ENCODE data around the gene PPP6R2. TPM values are rescaled to one million over a fixed set of nuclear protein-coding genes. Genes with fewer than 3 reads are reported as not detected.

Gene PPP6R2
- total RNA-seq, 3 donors from 2014 or later (not counting 1 experiment from before 2014, with no cell fraction given): 76.0 to 103 (median 78.1) TPM

- Mint-ChIP-seq H3K4me3 (no peak overlapping the region), H3K36me3 (no peaks in the 10 kb centered on the region), H3K27me3 (ENCODE audit: low read depth in 2 of 2) (peaks cover 8 to 9% of the 10 kb centered on the region in 2 donors), H3K27ac (no peak overlapping the region), H3K9me3 (no peaks in the 10 kb centered on the region), H3K4me1 (peaks cover 0 to 5% of the 10 kb centered on the region in 2 donors)
- WGBS (ENCODE audit: insufficient coverage): 90% methylated on average over 23 of the region's 23 CpGs
- ATAC-seq: no peak
- H3K27ac ChIP-seq (ENCODE audit: low read length): no peak overlapping the region
- no peaks in the 10 kb centered on the region for H3K36me3 ChIP-seq (ENCODE audit: control insufficient read depth, insufficient read depth, low read length)
- TF ChIP-seq CTCF (IDR thresholded peaks at IDR 0.05): no peak
- no peak overlapping the region for H3K4me3 ChIP-seq (ENCODE audit: low read length)
- no peak for DNase-seq
- peaks cover 11% of the 10 kb centered on the region for H3K4me1 ChIP-seq (ENCODE audit: control insufficient read depth, insufficient read depth, low read length)
- no peaks in the 10 kb centered on the region for H3K9me3 ChIP-seq (ENCODE audit: control insufficient read depth, insufficient read depth, low read length)
- intact Hi-C loops (cut with micrococcal nuclease): no loop called here
- H3K27me3 ChIP-seq (ENCODE audit: control insufficient read depth, insufficient read depth, low read length): peaks cover 8% of the 10 kb centered on the region
Observed at GRCh38 chr22:50487290-50488005, 144.3 kb downstream of the PPP6R2 start.

- WGBS (ENCODE audit: insufficient coverage): 86% methylated on average over 17 of the region's 18 CpGs
- Histone ChIP-seq H3K4me3 (ENCODE audit: low read length) (no peak overlapping the region), H3K27ac (ENCODE audit: low read length) (no peak overlapping the region), H3K4me1 (ENCODE audit: control insufficient read depth, insufficient read depth, low read length) (peaks cover 9% of the 10 kb centered on the region), H3K27me3 (ENCODE audit: control insufficient read depth, insufficient read depth, low read length) (peaks cover 4% of the 10 kb centered on the region), H3K9me3 (ENCODE audit: control insufficient read depth, insufficient read depth, low read length) (no peaks in the 10 kb centered on the region), H3K36me3 (ENCODE audit: control insufficient read depth, insufficient read depth, low read length) (no peaks in the 10 kb centered on the region)
- peaks cover 0 to 5% of the 10 kb centered on the region in 2 donors for H3K4me1 Mint-ChIP-seq
- no peak overlapping the region for H3K4me3 Mint-ChIP-seq
- DNase-seq (no peak), ATAC-seq (no peak)
- H3K27me3 Mint-ChIP-seq (ENCODE audit: low read depth in 2 of 2): peaks cover 8 to 9% of the 10 kb centered on the region in 2 donors
- H3K9me3 Mint-ChIP-seq: no peaks in the 10 kb centered on the region
- intact Hi-C loops (cut with micrococcal nuclease): no loop called here
- no peak for TF ChIP-seq CTCF (IDR thresholded peaks at IDR 0.05)
- H3K27ac Mint-ChIP-seq: no peak overlapping the region
- no peaks in the 10 kb centered on the region for H3K36me3 Mint-ChIP-seq
Observed at GRCh38 chr22:50488006-50488677, 145.0 kb downstream of the PPP6R2 start.

- WGBS (ENCODE audit: insufficient coverage): 92% methylated on average over 19 of the region's 19 CpGs
- Mint-ChIP-seq H3K36me3 (no peaks in the 10 kb centered on the region), H3K27me3 (ENCODE audit: low read depth in 2 of 2) (peaks cover 8 to 9% of the 10 kb centered on the region in 2 donors), H3K9me3 (no peaks in the 10 kb centered on the region), H3K27ac (no peak overlapping the region), H3K4me1 (peaks cover 0 to 5% of the 10 kb centered on the region in 2 donors), H3K4me3 (no peak overlapping the region)
- Histone ChIP-seq H3K27me3 (ENCODE audit: control insufficient read depth, insufficient read depth, low read length) (no peaks in the 10 kb centered on the region), H3K4me3 (ENCODE audit: low read length) (no peak overlapping the region), H3K9me3 (ENCODE audit: control insufficient read depth, insufficient read depth, low read length) (no peaks in the 10 kb centered on the region), H3K27ac (ENCODE audit: low read length) (no peak overlapping the region), H3K36me3 (ENCODE audit: control insufficient read depth, insufficient read depth, low read length) (no peaks in the 10 kb centered on the region), H3K4me1 (ENCODE audit: control insufficient read depth, insufficient read depth, low read length) (peaks cover 7% of the 10 kb centered on the region)
- intact Hi-C loops (cut with micrococcal nuclease): no loop called here
- no peak for ATAC-seq
- TF ChIP-seq CTCF (IDR thresholded peaks at IDR 0.05): no peak
- DNase-seq: no peak
Observed at GRCh38 chr22:50488886-50489285, 145.8 kb downstream of the PPP6R2 start.

Measured in natural killer cell (primary cell).